Measurements from ENCODE around the gene ARHGAP45.

- no peak for TF ChIP-seq CTCF (IDR thresholded peaks at IDR 0.05 in 4 of 5, conservative IDR thresholded peaks at IDR 0.05 in 1 of 5)
- no peak for TF ChIP-seq POLR2A (IDR thresholded peaks at IDR 0.05)
Observed at GRCh38 chr19:1073956-1074517, 7.1 kb downstream of the ARHGAP45 start.

Data from gastrocnemius medialis (tissue), 4 donors.